Endodermal cell (in vitro differentiated cells): Measurements from ENCODE around the gene HBZ. TPM values are rescaled to one million over a fixed set of nuclear protein-coding genes. Genes with fewer than 3 reads are reported as not detected.
"Not testable (repeated sequence)": the region's sequence is repeated elsewhere in the genome, so short reads cannot be mapped to it uniquely, and the experiment has no call there.

ENCODE experiments used
- DNase-seq: peaks from one replicate; pipeline ENCODE4 v3.0.0-alpha.2; 2017
- H3K27ac ChIP-seq: 2 replicates; pipeline ENCODE4 v1.5.1; 2013; ENCODE audit warnings: mild to moderate bottlenecking, low read depth, low read length, moderate library complexity
- H3K27me3 ChIP-seq: 2 replicates; pipeline ENCODE4 v1.6.1; 2013; ENCODE audit warnings: mild to moderate bottlenecking, low read length, moderate library complexity; ENCODE audit not compliant: insufficient read depth, control insufficient read depth, poor library complexity, severe bottlenecking
- H3K36me3 ChIP-seq: 2 replicates; pipeline ENCODE4 v1.7.0; 2013; ENCODE audit warnings: mild to moderate bottlenecking, low read length, moderate library complexity; ENCODE audit not compliant: control insufficient read depth, insufficient read depth
- H3K4me1 ChIP-seq: one replicate; pipeline ENCODE4 v1.7.0; 2013; ENCODE audit warnings: low read length; ENCODE audit not compliant: control insufficient read depth, insufficient read depth
- H3K4me3 ChIP-seq: 2 replicates; pipeline ENCODE4 v1.5.1; 2013; ENCODE audit warnings: mild to moderate bottlenecking, low read length, moderate library complexity
- H3K9ac ChIP-seq: 2 replicates; pipeline ENCODE4 v1.6.1; 2013; ENCODE audit warnings: mild to moderate bottlenecking, low read length, moderate library complexity; ENCODE audit not compliant: poor library complexity, severe bottlenecking; ENCODE audit errors: extremely low read depth
- H3K9me3 ChIP-seq: 2 replicates; pipeline ENCODE4 v1.6.1; 2013; ENCODE audit warnings: mild to moderate bottlenecking, low read length, moderate library complexity; ENCODE audit not compliant: control insufficient read depth
- H3K27ac Mint-ChIP-seq: 2 replicates; pipeline ENCODE4 v1.8.0; 2020; ENCODE audit warnings: mixed read lengths
- H3K27me3 Mint-ChIP-seq: 2 replicates; pipeline ENCODE4 v1.8.0; 2021; ENCODE audit warnings: mild to moderate bottlenecking, mixed read lengths; ENCODE audit not compliant: insufficient read depth
- H3K36me3 Mint-ChIP-seq: 2 replicates; pipeline ENCODE4 v1.8.0; 2020; ENCODE audit warnings: low read depth, mixed read lengths
- H3K4me1 Mint-ChIP-seq: 2 replicates; pipeline ENCODE4 v1.8.0; 2020; ENCODE audit warnings: mixed read lengths
- H3K4me3 Mint-ChIP-seq: 2 replicates; pipeline ENCODE4 v1.8.0; 2020; ENCODE audit warnings: mild to moderate bottlenecking, moderate library complexity, mixed read lengths
- H3K9me3 Mint-ChIP-seq: 2 replicates; pipeline ENCODE4 v1.8.0; 2020; ENCODE audit warnings: mild to moderate bottlenecking, mixed read lengths
- CTCF ChIP-seq: fragments of 200-600 bp; sonication (generic); conservative IDR thresholded peaks from 2 replicates; pipeline ENCODE4 v1.5.0; 2021; ENCODE audit warnings: antibody characterized with exemption, mild to moderate bottlenecking
- WGBS, 2 experiments: methylation state at CpG; one replicate each; pipeline versions ENCODE4 v1.1.5 to v1.1.7; 2013; ENCODE audit warnings: missing lambda C conversion rate in 2 of 2, mixed read lengths in 1 of 2; ENCODE audit not compliant: insufficient coverage in 1 of 2, insufficient read length in 1 of 2; 5-methylcytosine and 5-hydroxymethylcytosine counted together
- total RNA-seq, 2 donors: library from RNA; stranded (reverse); fragmentation: NEBNext Ultra II Directional in 1 of 2; extraction: Animal tissue kit (Norgen Biotek cat#: 25700) in 1 of 2; gene quantifications; 2 replicates in 1 of 2; 3 replicates in 1 of 2; pipeline ENCODE4 v1.2.1, GENCODE V29; 2021

HBZ gene
- total RNA-seq, 2 donors from 2014 or later = not detected

GRCh38 chr16:203246-203645 is 50.8 kb downstream of the HBZ start:
- H3K4me1 Mint-ChIP-seq = no peaks in the 10 kb centered on the region

GRCh38 chr16:204046-204445 is 51.6 kb downstream of the HBZ start:
- H3K36me3 Mint-ChIP-seq = peaks cover 79% of the 10 kb centered on the region
- H3K4me3 Mint-ChIP-seq = not testable (repeated sequence)

More at GRCh38 chr16:203246-203645, 50.8 kb downstream of the HBZ start:
- H3K9me3 ChIP-seq = no peaks in the 10 kb centered on the region
- peaks cover 82% of the 10 kb centered on the region for H3K36me3 ChIP-seq
- DNase-seq = no peak
- WGBS, 2 experiments = 91% methylated on average over 2 to 4 of the region's 4 CpGs
- Mint-ChIP-seq H3K9me3 (no peaks in the 10 kb centered on the region), H3K36me3 (peaks cover 81% of the 10 kb centered on the region), H3K27ac (no peak overlapping the region), H3K4me3 (no peak overlapping the region), H3K27me3 (no peaks in the 10 kb centered on the region)
- TF ChIP-seq CTCF = no peak
- H3K4me3 ChIP-seq = no peak overlapping the region
- H3K4me1 ChIP-seq = no peaks in the 10 kb centered on the region
- no peak overlapping the region for H3K9ac ChIP-seq
- H3K27me3 ChIP-seq = no peaks in the 10 kb centered on the region
- H3K27ac ChIP-seq = no peak overlapping the region

More at GRCh38 chr16:204046-204445, 51.6 kb downstream of the HBZ start:
- DNase-seq, H3K27ac ChIP-seq, H3K4me1 Mint-ChIP-seq, H3K9me3 Mint-ChIP-seq, H3K4me1 ChIP-seq, H3K27me3 Mint-ChIP-seq, H3K27me3 ChIP-seq, H3K27ac Mint-ChIP-seq, H3K9me3 ChIP-seq, H3K9ac ChIP-seq, H3K4me3 ChIP-seq: not testable (repeated sequence)
- 93 to 96% methylated on average over 7 to 9 of the region's 9 CpGs for WGBS, 2 experiments
- H3K36me3 ChIP-seq = peaks cover 82% of the 10 kb centered on the region

Other genes with a start within 250 kb of the HBZ start
- 10 to 100 TPM; 31.1 to 35.8 TPM for gene POLR3K, start 99.0 kb upstream of the HBZ start, total RNA-seq
- 10 to 100 TPM; 54.2 to 66.4 TPM for gene SNRNP25, start 98.8 kb upstream of the HBZ start, total RNA-seq
- 10 to 100 TPM; 70.7 to 76.4 TPM for gene RHBDF1, start 80.0 kb upstream of the HBZ start, total RNA-seq
- gene MPG, start 74.4 kb upstream of the HBZ start, total RNA-seq = 10 to 100 TPM; 59.9 to 62.2 TPM
- 10 to 100 TPM; 34.8 to 37.0 TPM for gene NPRL3, start 14.0 kb upstream of the HBZ start, total RNA-seq
- not detected for gene HBM, start 13.3 kb downstream of the HBZ start, total RNA-seq
- gene HBA2, start 20.2 kb downstream of the HBZ start, total RNA-seq = 1 to 10 TPM in 1 of 2 donors, not detected in 1; 1.2 TPM
- 1 to 10 TPM in 1 of 2 donors, not detected in 1; 1.1 TPM for gene HBA1, start 24.0 kb downstream of the HBZ start, total RNA-seq
- 1 to 10 TPM; 1.2 to 1.3 TPM for gene HBQ1, start 27.8 kb downstream of the HBZ start, total RNA-seq
- gene LUC7L, start 76.8 kb downstream of the HBZ start, total RNA-seq = 100 to 1,000 TPM; 130 to 151 TPM
- gene FAM234A, start 82.2 kb downstream of the HBZ start, total RNA-seq = 100 to 1,000 TPM; 123 to 130 TPM
- gene RGS11, start 123.3 kb downstream of the HBZ start, total RNA-seq = 1 to 10 TPM; 2.0 to 7.8 TPM
- 10 to 100 TPM in 1 of 2 donors, 1 to 10 TPM in 1; 6.8 to 19.2 TPM for gene ARHGDIG, start 127.9 kb downstream of the HBZ start, total RNA-seq
- 1 to 10 TPM; 2.9 to 9.9 TPM for gene PDIA2, start 130.5 kb downstream of the HBZ start, total RNA-seq
- gene AXIN1, start 200.1 kb downstream of the HBZ start, total RNA-seq = 10 to 100 TPM; 36.5 to 37.3 TPM
- gene MRPL28, start 217.9 kb downstream of the HBZ start, total RNA-seq = 100 to 1,000 TPM; 137 to 138 TPM
- gene PGAP6, start 229.3 kb downstream of the HBZ start, total RNA-seq = 100 to 1,000 TPM; 104 to 115 TPM
- 100 to 1,000 TPM; 274 to 350 TPM for gene NME4, start 244.6 kb downstream of the HBZ start, total RNA-seq
- gene DECR2, start 249.2 kb downstream of the HBZ start, total RNA-seq = 10 to 100 TPM; 31.8 to 43.5 TPM